C4-2B (cell line): ENCODE results near the gene ARL15.

ENCODE experiments used
- H3K27ac ChIP-seq: fragments of 450-650 bp; 2 replicates; pipeline ENCODE4 v1.5.1; 2017
- CTCF ChIP-seq: fragments of 450-650 bp; conservative IDR thresholded peaks from 2 replicates; pipeline ENCODE4 v1.5.1; 2017; ENCODE audit warnings: mild to moderate bottlenecking
- ZFX ChIP-seq: fragments of 450-650 bp; IDR thresholded peaks from 2 replicates; pipeline ENCODE4 v1.6.1; 2017

Gene ARL15

GRCh38 chr5:54294097-54294667 is 16.2 kb downstream of the ARL15 start:
- TF ChIP-seq ZFX: no peak
- TF ChIP-seq CTCF: no peak

GRCh38 chr5:54292866-54293265 is 17.5 kb downstream of the ARL15 start:
- no peak for TF ChIP-seq CTCF
- TF ChIP-seq ZFX: no peak

More at GRCh38 chr5:54294097-54294667, 16.2 kb downstream of the ARL15 start:
- H3K27ac ChIP-seq: no peak overlapping the region

GRCh38 chr5:54291498-54291897 is 18.9 kb downstream of the ARL15 start:
- TF ChIP-seq ZFX (no peak), CTCF (no peak)
- H3K27ac ChIP-seq: no peak overlapping the region

More at GRCh38 chr5:54292866-54293265, 17.5 kb downstream of the ARL15 start:
- no peak overlapping the region for H3K27ac ChIP-seq

- TF ChIP-seq ZFX: no peak
- H3K27ac ChIP-seq: no peak overlapping the region
Observed at GRCh38 chr5:54289769-54290168, 20.6 kb downstream of the ARL15 start.

GRCh38 chr5:54288568-54289217 is 21.7 kb downstream of the ARL15 start:
- no peak for TF ChIP-seq CTCF
- TF ChIP-seq ZFX: no peak
- no peak overlapping the region for H3K27ac ChIP-seq

- no peak for TF ChIP-seq ZFX
- no peak for TF ChIP-seq CTCF
- no peak overlapping the region for H3K27ac ChIP-seq
Observed at GRCh38 chr5:54285686-54286085, 24.7 kb downstream of the ARL15 start.

- TF ChIP-seq ZFX (no peak), CTCF (no peak)
- no peak overlapping the region for H3K27ac ChIP-seq
Observed at GRCh38 chr5:54284586-54284985, 25.8 kb downstream of the ARL15 start.

- no peak overlapping the region for H3K27ac ChIP-seq
- TF ChIP-seq CTCF: no peak
- TF ChIP-seq ZFX: no peak
Observed at GRCh38 chr5:54282876-54283275, 27.5 kb downstream of the ARL15 start.
